Lower leg skin (tissue), 3 donors: ENCODE measurements around the gene RAD23B.

Source experiments
- POLR2A ChIP-seq, 2 donors: fragments of 450-650 bp; IDR thresholded peaks; one replicate each; pipeline ENCODE4 v1.6.1; 2016 to 2017; ENCODE audit warnings: antibody characterized with exemption in 2 of 2, mild to moderate bottlenecking in 1 of 2, moderate library complexity in 1 of 2
- TF ChIP-seq, protein P1 (sequence below), 3 donors: fragments of 450-650 bp; IDR thresholded peaks; one replicate each; pipeline ENCODE4 v1.5.1; 2016; ENCODE audit warnings: antibody characterized with exemption in 3 of 3, mild to moderate bottlenecking in 3 of 3, moderate library complexity in 2 of 3

DNA sequence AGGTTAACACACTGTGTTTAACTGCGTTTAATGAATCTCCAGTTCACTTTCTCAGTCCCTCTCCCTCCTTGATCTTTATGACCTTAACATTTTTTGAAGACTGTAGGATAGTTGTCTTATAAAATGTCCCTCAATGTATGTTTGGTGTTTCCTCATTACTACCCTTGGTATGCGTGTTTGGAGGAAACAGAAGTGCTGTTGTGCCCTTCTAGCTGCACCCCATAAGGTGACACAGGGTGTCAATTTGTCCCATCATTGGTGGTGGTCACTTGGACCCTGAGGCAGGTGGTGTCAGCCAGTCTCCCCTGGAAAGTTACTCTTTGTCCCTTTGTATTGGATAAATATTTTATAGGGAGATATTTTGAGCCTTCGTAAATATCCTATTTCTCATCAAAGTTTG lies 52.3 kb downstream of the RAD23B start:
- TF ChIP-seq, protein P1, sequence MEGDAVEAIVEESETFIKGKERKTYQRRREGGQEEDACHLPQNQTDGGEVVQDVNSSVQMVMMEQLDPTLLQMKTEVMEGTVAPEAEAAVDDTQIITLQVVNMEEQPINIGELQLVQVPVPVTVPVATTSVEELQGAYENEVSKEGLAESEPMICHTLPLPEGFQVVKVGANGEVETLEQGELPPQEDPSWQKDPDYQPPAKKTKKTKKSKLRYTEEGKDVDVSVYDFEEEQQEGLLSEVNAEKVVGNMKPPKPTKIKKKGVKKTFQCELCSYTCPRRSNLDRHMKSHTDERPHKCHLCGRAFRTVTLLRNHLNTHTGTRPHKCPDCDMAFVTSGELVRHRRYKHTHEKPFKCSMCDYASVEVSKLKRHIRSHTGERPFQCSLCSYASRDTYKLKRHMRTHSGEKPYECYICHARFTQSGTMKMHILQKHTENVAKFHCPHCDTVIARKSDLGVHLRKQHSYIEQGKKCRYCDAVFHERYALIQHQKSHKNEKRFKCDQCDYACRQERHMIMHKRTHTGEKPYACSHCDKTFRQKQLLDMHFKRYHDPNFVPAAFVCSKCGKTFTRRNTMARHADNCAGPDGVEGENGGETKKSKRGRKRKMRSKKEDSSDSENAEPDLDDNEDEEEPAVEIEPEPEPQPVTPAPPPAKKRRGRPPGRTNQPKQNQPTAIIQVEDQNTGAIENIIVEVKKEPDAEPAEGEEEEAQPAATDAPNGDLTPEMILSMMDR (IDR thresholded peaks at IDR 0.05): no peak
- no peak for TF ChIP-seq POLR2A (IDR thresholded peaks at IDR 0.05)
